ENCODE results near the gene ZNF254.

Gene ZNF254

GRCh38 chr19:24064175-24064574, 22.8 kb upstream of the ZNF254 start:
- Histone ChIP-seq H3K27ac (no peak overlapping the region), H3K9me3 (ENCODE audit: severe bottlenecking) (no peaks in the 10 kb centered on the region), H3K36me3 (peaks cover 34% of the 10 kb centered on the region), H3K4me3 (ENCODE audit: low read depth, low read length) (no peak overlapping the region), H3K27me3 (ENCODE audit: insufficient read depth, low read depth, severe bottlenecking) (no peaks in the 10 kb centered on the region)
- no peak for DNase-seq
- TF ChIP-seq CTCF (IDR thresholded peaks at IDR 0.05; ENCODE audit: low read depth, low read length) = no peak

GRCh38 chr19:24065243-24065642, 21.7 kb upstream of the ZNF254 start:
- Histone ChIP-seq H3K27me3 (ENCODE audit: insufficient read depth, low read depth, severe bottlenecking) (no peaks in the 10 kb centered on the region), H3K27ac (no peak overlapping the region), H3K4me3 (ENCODE audit: low read depth, low read length) (no peak overlapping the region), H3K36me3 (peaks cover 32% of the 10 kb centered on the region), H3K9me3 (ENCODE audit: severe bottlenecking) (no peaks in the 10 kb centered on the region)
- no peak for TF ChIP-seq CTCF (IDR thresholded peaks at IDR 0.05; ENCODE audit: low read depth, low read length)
- DNase-seq = no peak

- no peaks in the 10 kb centered on the region for H3K27me3 ChIP-seq (ENCODE audit: insufficient read depth, low read depth, severe bottlenecking)
- H3K4me3 ChIP-seq (ENCODE audit: low read depth, low read length) = no peak overlapping the region
- H3K36me3 ChIP-seq = peaks cover 32% of the 10 kb centered on the region
- H3K9me3 ChIP-seq (ENCODE audit: severe bottlenecking) = no peaks in the 10 kb centered on the region
- no peak overlapping the region for H3K27ac ChIP-seq
- no peak for TF ChIP-seq CTCF (IDR thresholded peaks at IDR 0.05; ENCODE audit: low read depth, low read length)
- DNase-seq = no peak
These were observed 21.0 kb upstream of the ZNF254 start for GRCh38 chr19:24065865-24066604.

- H3K27ac ChIP-seq = no peak overlapping the region
- no peaks in the 10 kb centered on the region for H3K27me3 ChIP-seq (ENCODE audit: insufficient read depth, low read depth, severe bottlenecking)
- no peak overlapping the region for H3K4me3 ChIP-seq (ENCODE audit: low read depth, low read length)
- peaks cover 51% of the 10 kb centered on the region for H3K36me3 ChIP-seq
- DNase-seq = no peak
- no peak for TF ChIP-seq CTCF (IDR thresholded peaks at IDR 0.05; ENCODE audit: low read depth, low read length)
- H3K9me3 ChIP-seq (ENCODE audit: severe bottlenecking) = no peaks in the 10 kb centered on the region
These were observed 16.9 kb upstream of the ZNF254 start for GRCh38 chr19:24069905-24070657.

GRCh38 chr19:24071078-24071477, 15.9 kb upstream of the ZNF254 start:
- H3K27me3 ChIP-seq (ENCODE audit: insufficient read depth, low read depth, severe bottlenecking) = no peaks in the 10 kb centered on the region
- DNase-seq = no peak
- peaks cover 49% of the 10 kb centered on the region for H3K36me3 ChIP-seq

More at GRCh38 chr19:24071078-24071477, 15.9 kb upstream of the ZNF254 start:
- H3K4me3 ChIP-seq (ENCODE audit: low read depth, low read length) = no peak overlapping the region
- no peak overlapping the region for H3K27ac ChIP-seq
- no peak for TF ChIP-seq CTCF (IDR thresholded peaks at IDR 0.05; ENCODE audit: low read depth, low read length)
- no peaks in the 10 kb centered on the region for H3K9me3 ChIP-seq (ENCODE audit: severe bottlenecking)
